Right cardiac atrium (tissue), 5 donors: ENCODE data around the gene MZT2B. TPM values are rescaled to one million over a fixed set of nuclear protein-coding genes. Genes with fewer than 3 reads are reported as not detected.
"Not testable (repeated sequence)": the region's sequence is repeated elsewhere in the genome, so short reads cannot be mapped to it uniquely, and the experiment has no call there.

Source experiments
- ATAC-seq, 2 donors: fragments of 200-7000 bp; cut with Tn5 transposase; one replicate each; pipeline versions ENCODE4 v1.8.0 to v1.9.1; 2020; ENCODE audit warnings: moderate library complexity in 2 of 2, mild to moderate bottlenecking in 1 of 2
- DNase-seq, 3 donors: peaks; one replicate each; pipeline ENCODE4 v3.0.0-alpha.2; 2020
- H3K27ac ChIP-seq: one replicate; pipeline ENCODE4 v1.5.1; 2013; ENCODE audit warnings: mild to moderate bottlenecking, low read length, control low read depth, moderate library complexity
- H3K27me3 ChIP-seq: one replicate; pipeline ENCODE4 v1.6.1; 2013; ENCODE audit not compliant: control insufficient read depth, insufficient read depth
- H3K4me1 ChIP-seq: one replicate; pipeline ENCODE4 v1.6.1; 2013; ENCODE audit warnings: low read length; ENCODE audit not compliant: control insufficient read depth, insufficient read depth
- H3K4me3 ChIP-seq: one replicate; pipeline ENCODE4 v1.5.1; 2013; ENCODE audit warnings: low read length, control low read depth
- H3K9me3 ChIP-seq: one replicate; pipeline ENCODE4 v1.6.1; 2013; ENCODE audit warnings: low read length; ENCODE audit not compliant: control insufficient read depth
- WGBS: extraction: QIAGEN DNeasy Blood & Tissue Kit; methylation state at CpG from one replicate; pipeline ENCODE4 v1.1.7; 2013; 5-methylcytosine and 5-hydroxymethylcytosine counted together
- intact Hi-C, 4 donors: fragments of 100-400 bp; cut with DNase I; formaldehyde crosslinking; loops; one replicate each; pipeline versions ENCODE4 v1.11.0 to v1.14.0; 2022 to 2023
- polyA plus RNA-seq: library from polyadenylated mRNA; stranded (reverse); fragments of 200-250 nt; gene quantifications from one replicate; pipeline ENCODE4 v1.2.3, GENCODE V29; 2013
- total RNA-seq, 4 donors: library from RNA; stranded (reverse); fragmentation: NEBNext Ultra II Directional; extraction: Animal tissue kit (Norgen Biotek cat#: 25700); gene quantifications; one replicate each; pipeline ENCODE4 v1.2.1, GENCODE V29; 2021
- donor health status: healthy with polysubstance abuse.
- donor health status: DM: no; HTN: yes; CAD: no.
- donor health status: DM: no; HTN: no; CAD: no.
- donor health status: DM: no; HTN: yes; CAD: no; lungs with severe emphysema.
- donor health status: DM: yes; HTN: yes; CAD: no.

Gene MZT2B
- total and polyA plus RNA-seq, 5 donors = 222 to 339 (median 282) TPM

DNA sequence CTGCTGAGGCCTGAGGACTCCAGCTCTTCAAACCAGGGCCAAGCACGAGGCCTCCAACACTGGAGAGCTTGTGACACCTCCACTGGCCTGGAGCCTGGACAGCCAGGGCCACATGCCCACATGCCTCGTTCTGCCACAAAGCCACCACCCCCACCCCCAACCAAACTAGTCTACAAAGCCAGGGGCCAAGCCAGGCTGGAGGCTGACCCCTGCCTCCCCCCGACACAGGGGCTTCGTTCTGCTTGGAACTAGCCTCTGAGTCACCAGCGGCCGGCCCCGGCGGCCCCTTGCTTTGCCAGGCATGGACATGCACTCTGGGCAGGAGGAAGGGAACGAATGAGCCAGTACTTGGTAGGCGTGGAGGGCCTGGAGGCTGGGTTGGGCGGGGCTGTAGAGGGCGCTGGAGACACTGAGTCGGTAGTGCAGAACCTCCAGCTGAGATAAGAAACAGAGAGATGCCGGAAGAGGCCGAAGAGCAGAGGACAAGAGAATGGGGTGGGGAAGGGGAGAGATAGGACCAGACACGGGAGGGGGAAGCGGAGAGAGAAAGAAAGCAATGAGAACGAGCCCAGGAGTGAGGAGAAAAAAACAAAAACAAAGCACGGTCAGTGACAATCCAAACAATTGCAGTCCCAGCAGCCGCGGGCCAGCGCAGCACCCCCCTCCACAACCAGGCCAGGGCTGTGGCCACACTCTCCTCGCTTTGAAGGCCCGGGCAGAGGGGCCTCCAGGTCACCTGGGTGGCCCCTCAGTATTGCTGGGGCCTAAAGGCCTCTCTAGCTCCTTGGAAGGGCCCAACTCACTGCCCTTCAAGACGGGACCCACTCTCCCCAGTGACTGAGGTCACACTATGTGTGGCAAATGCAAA is 21.0 kb upstream of the MZT2B start:
- H3K27ac ChIP-seq = peak overlapping the region; percentile 3
- 54% methylated on average over 25 of the region's 25 CpGs for WGBS

DNA sequence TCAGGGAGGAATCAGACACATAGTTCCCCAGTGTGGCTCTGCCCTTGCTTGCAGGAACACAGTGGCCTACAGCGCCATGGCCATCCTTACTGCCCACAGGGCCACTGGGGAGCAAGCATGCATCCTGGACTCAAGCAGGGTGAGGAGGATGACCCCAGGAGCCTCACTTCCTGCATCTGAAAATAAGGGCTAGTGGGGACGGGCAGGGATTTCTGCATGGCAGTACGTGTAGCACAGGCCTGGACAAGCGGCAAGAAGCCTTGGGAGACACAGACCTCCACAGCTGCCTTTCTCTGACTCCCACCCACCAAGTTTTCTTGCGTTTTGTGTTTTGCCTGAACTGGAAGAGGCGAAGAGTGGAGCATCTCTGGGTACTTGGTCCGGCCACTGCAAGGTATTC is 19.6 kb upstream of the MZT2B start:
- H3K27ac ChIP-seq, ATAC-seq, H3K9me3 ChIP-seq, H3K4me3 ChIP-seq, H3K27me3 ChIP-seq, intact Hi-C loops, H3K4me1 ChIP-seq, DNase-seq: not testable (repeated sequence)
- WGBS = 91% methylated on average over 7 of the region's 7 CpGs

More for the DNA sequence above, 21.0 kb upstream of the MZT2B start:
- H3K4me3 ChIP-seq, H3K4me1 ChIP-seq, H3K27me3 ChIP-seq, intact Hi-C loops, H3K9me3 ChIP-seq: not testable (repeated sequence)
- peak in 2 of 3 donors; percentile 77 to 81 for DNase-seq
- ATAC-seq = peak; percentile 70 to 79

DNA sequence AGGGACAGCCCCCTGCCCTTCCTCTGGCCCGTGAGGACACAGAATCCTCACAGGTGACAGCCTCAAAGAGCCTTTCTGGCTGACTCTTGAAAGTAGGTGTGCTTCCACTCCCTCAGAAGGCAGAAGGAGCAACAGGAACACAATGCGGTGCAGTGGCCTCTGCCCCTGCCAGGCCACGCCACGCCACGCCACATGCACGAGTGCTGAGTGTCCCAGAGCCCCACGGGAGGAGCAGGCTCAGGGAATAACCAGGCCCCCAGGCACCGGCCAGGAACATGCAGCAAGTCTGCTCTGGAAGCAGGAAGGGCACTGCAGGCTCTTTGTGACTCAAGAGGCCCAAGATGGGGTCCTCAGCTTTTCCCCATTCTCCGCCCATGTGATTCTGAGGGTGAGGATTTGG is 19.1 kb upstream of the MZT2B start:
- Histone ChIP-seq H3K4me1 (no peaks in the 10 kb centered on the region), H3K9me3 (no peaks in the 10 kb centered on the region), H3K27me3 (no peaks in the 10 kb centered on the region), H3K27ac (no peak overlapping the region), H3K4me3 (no peak overlapping the region)
- WGBS = 95% methylated on average over 9 of the region's 9 CpGs
- no peak for DNase-seq
- intact Hi-C loops = no loop called here
- ATAC-seq = no peak

DNA sequence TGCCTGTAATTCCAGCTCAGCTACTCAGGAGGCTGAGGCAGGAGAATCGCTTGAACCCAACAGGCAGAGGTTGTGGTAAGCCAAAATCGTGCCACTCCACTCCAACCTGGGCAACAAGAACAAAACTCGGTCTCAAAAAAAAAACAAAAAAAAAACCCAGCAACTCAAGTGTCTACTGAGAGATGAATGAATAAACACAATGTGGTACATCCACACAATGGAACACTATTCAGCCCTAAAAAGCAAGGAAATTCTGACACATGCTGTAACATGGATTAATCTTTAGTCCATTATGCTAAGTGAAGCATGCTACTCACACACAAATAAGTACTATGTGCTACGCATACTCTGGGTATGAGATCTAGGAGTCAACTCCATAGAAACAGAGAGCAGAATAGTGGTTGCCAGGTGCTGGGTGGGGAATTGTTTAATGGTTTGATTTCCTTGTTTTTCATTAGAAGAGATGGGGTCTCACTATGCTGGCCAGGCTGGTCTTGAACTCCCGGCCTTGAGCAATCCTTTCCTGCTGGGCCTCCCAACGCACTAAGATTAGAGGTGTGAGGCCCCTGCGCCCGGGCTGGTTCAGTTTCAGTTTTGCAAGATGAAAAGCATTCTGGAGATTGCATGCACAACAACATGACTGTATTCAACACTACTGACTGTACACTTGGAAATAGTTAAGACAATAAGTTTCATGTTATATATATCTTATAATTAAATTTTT is 16.6 kb upstream of the MZT2B start:
- no peak for DNase-seq
- no peak for ATAC-seq
- H3K4me3 ChIP-seq = no peak overlapping the region

DNA sequence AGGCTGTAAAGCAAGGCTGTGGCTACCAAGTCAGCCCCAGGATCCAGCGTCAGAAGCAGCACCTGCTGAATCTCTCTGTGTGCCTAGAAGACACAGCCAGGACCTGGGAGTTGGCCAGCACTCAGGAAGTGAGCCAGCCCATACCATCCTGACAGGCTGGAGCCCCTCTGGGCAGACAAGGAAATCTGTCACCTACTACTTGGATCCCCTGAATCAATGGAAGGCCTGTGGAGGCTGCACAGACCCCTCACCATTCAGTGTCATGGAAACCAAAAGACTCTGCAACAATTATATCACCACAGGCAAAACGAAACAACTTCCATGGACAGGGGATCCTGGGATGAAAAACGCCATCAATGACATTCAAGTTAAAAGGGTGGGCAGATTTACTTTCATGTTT is 15.5 kb upstream of the MZT2B start:
- DNase-seq, intact Hi-C loops, ATAC-seq, H3K27ac ChIP-seq, H3K27me3 ChIP-seq, H3K4me3 ChIP-seq, H3K9me3 ChIP-seq, H3K4me1 ChIP-seq: not testable (repeated sequence)
- 83% methylated on average over 3 of the region's 3 CpGs for WGBS

More for the DNA sequence above, 16.6 kb upstream of the MZT2B start:
- H3K27ac ChIP-seq = no peak overlapping the region
- H3K4me1 ChIP-seq = no peaks in the 10 kb centered on the region
- 97% methylated on average over 8 of the region's 8 CpGs for WGBS
- no peaks in the 10 kb centered on the region for H3K27me3 ChIP-seq
- H3K9me3 ChIP-seq = no peaks in the 10 kb centered on the region
- intact Hi-C loops = no loop called here

DNA sequence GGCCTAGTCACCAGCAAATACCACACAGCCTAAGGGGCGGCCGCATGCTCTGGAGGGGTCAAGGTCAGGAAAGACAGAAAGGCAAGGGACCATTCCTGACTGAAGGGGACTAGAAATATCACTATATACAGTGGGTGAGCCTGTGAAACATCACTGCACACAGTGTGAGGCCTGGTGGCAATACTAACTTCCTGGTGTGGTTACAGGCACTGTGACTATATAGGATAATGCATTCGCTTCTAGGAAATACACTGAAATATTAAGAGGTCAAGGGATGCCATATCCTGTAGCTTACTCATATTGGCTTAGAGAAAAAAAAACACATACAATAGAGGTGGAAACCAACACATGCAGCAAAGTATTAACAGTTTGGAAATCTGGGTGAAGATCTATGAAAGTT is 12.9 kb upstream of the MZT2B start:
- H3K27ac ChIP-seq, intact Hi-C loops, ATAC-seq, H3K4me3 ChIP-seq, DNase-seq, H3K9me3 ChIP-seq, H3K27me3 ChIP-seq, H3K4me1 ChIP-seq: not testable (repeated sequence)
- 93% methylated on average over 3 of the region's 3 CpGs for WGBS

DNA sequence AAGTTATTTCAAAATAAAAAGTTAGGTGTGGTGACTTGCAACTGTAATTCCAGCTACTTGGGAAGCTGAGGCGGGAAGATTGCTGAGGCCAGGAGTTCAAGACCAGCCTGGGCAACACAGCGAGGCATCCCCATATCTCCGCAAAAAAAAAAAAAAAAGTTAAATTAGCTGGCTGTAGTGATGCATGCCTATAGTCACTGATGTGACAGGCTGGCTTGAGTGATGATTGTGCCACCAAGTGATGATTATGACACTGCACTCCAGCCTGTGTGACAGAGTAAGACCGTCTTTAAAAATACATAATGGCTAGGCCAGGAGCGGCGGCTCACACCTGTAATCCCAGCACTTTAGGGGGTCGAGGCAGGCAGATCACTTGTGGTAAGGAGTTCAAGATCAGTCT is 12.2 kb upstream of the MZT2B start:
- Histone ChIP-seq H3K4me3 (no peak overlapping the region), H3K27ac (no peak overlapping the region), H3K4me1 (no peaks in the 10 kb centered on the region), H3K27me3 (no peaks in the 10 kb centered on the region), H3K9me3 (no peaks in the 10 kb centered on the region)
- no peak for DNase-seq
- no peak for ATAC-seq
- WGBS = 92% methylated on average over 7 of the region's 7 CpGs
- intact Hi-C loops = no loop called here

DNA sequence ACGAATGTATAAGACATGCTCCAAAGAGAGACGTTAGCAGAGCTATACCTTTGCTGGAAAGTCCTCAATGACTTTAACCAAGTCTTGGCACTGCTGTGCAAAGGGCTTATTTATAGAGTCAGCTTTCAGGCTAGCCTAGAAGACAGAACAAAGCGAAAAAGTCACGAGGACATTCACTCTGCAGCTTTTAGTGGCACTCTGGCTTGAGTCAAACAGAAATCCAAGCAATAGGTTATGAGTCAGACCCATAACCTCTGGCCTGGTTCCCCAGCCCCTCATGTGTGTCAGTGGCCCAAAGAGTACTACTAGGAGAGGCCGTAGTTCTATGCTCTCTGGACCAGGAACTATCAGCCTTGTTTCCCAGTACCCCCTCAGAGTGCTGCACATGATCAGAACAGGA is 7.2 kb upstream of the MZT2B start:
- peak; percentile 13 to 47 for ATAC-seq
- H3K27ac ChIP-seq, H3K9me3 ChIP-seq, DNase-seq, H3K4me3 ChIP-seq, H3K4me1 ChIP-seq, H3K27me3 ChIP-seq, intact Hi-C loops: not testable (repeated sequence)
- WGBS = 85% methylated on average over 5 of the region's 5 CpGs

DNA sequence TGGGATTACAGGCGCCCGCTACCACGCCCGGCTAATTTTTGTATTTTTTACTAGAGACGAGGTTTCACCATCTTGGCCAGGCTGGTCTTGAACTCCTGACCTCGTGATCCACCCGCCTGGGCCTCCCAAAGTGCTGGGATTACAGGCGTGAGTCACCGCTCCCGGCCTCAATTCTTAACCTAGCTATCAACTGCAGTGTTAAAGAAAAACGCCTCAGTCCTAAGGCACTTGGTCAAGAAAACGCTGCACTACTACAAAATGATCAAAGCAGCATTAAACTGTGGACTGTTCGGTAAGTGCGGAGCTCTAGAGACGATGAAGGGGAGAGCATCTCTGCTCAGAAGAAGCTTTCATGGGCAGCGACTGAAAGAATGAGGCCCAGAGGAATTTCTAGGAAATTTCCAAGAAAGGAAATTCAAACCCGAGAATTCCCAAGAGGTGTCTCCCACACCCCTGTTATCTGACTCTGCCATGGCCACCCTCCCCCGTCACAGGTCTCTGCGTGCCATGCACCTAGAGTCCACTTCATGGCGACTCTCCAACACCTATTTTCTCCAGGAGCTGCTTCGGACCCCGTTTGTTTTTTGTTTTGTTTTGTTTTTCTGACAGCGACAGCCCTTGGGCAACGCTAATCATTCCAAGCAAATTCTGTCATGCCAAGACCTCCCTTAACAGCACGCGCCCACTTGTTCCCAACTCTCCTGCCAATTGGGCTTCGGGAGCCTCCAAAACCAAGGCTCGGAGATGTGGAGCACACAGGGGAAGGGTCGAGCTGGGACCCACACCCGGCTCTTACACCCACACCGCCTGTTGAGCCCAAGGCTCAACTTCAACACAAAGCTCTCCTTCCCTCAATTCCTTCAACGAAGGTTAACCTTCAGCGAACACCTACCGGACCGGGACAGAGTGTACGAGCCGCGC is 1.4 kb upstream of the MZT2B start:
- peak overlapping the region; percentile 74 for H3K27ac ChIP-seq
- not testable (repeated sequence) for ATAC-seq, H3K9me3 ChIP-seq, H3K27me3 ChIP-seq, H3K4me1 ChIP-seq
- WGBS = 26% methylated on average over 38 of the region's 38 CpGs
- H3K4me3 ChIP-seq = peak overlapping the region; percentile 90
- intact Hi-C loops = loop anchor here in 3 of 4 donors (5.0 to 10.0 kb wide), 3 partner anchors 152 to 164 kb away; partner anchors contain the start of gene IMP4 (in 1 of the 3)
- DNase-seq = peak in 1 of 3 donors; percentile 46

DNA sequence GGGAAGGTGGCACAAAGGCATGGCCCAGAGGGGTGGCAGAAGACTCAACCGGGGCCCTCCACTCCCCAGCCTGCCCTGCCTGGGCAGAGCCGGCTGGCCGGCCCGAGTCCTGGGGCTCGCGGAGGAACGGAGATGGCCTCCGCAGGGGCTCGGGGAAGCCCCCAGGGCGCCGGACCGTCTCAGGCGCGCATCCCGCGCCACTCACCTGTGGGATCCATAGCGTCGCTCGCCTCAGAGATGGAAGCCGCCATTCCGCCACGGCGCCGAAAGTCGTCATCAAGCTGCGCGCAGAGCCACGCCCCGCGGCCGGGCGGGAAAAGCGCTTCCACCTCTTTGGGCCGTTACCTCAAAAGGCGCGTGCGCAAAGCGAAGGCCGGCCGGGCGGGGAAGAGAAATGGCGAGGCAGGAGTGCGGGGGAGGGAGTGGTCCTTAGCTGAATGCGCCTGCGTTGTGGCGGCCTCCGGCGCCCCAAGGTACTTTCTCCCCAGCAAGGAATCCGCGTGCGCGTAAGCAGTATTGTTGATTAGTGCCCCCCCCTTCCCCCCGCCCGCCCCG is 660 bp upstream of the MZT2B start, which contains the start of gene SMPD4:
Gene SMPD4, minus strand, starts transcription at position 278 of the 555 bp plus-strand sequence. CDS start 5,010 bp downstream, outside the sequence.
- intact Hi-C loops = loop anchor here in 3 of 4 donors (5.0 to 10.0 kb wide), 3 partner anchors 151 to 163 kb away; partner anchors contain the start of gene IMP4 (in 1 of the 3)
- DNase-seq (peak; percentile 98 to 99 (median 99)), ATAC-seq (peak; percentile 95)
- Histone ChIP-seq H3K4me1 (peaks cover 3% of the 10 kb centered on the region), H3K27ac (peak within 1 kb of the TSS; percentile 74), H3K4me3 (peak within 1 kb of the TSS; percentile 90), H3K27me3 (no peaks in the 10 kb centered on the region), H3K9me3 (no peaks in the 10 kb centered on the region)
- under 1% methylated on average over 55 of the region's 55 CpGs for WGBS
